GM06990 (cell line): ENCODE results near the gene SEMA3E.

Experiments
- DNase-seq: peaks from one replicate; pipeline ENCODE4 v3.0.0-alpha.2; 2011; ENCODE audit not compliant: insufficient read length; ENCODE audit errors: extremely low read depth
- H3K27me3 ChIP-seq: replicated peaks from 2 replicates; pipeline ENCODE4 v1.6.0; 2011; ENCODE audit warnings: low read length; ENCODE audit not compliant: control insufficient read depth, insufficient read depth
- H3K36me3 ChIP-seq: 2 replicates; pipeline ENCODE4 v1.5.1; 2011; ENCODE audit warnings: low read length; ENCODE audit not compliant: control insufficient read depth, insufficient read depth
- H3K4me3 ChIP-seq: replicated peaks from 2 replicates; pipeline ENCODE4 v1.5.1; 2011; ENCODE audit warnings: low read depth, mild to moderate bottlenecking, control low read depth, low read length
- CTCF ChIP-seq: IDR thresholded peaks from 2 replicates; pipeline ENCODE4 v1.5.1; 2011; ENCODE audit warnings: low read length, control low read depth, mild to moderate bottlenecking, inconsistent platforms; ENCODE audit not compliant: insufficient read depth, poor library complexity, severe bottlenecking

Gene SEMA3E

GRCh38 chr7:83646027-83646426 lies 2.9 kb downstream of the SEMA3E start:
- Histone ChIP-seq H3K27me3 (no peaks in the 10 kb centered on the region), H3K36me3 (no peaks in the 10 kb centered on the region), H3K4me3 (no peak overlapping the region)
- no peak for DNase-seq
- TF ChIP-seq CTCF = no peak

GRCh38 chr7:83643739-83644138 lies 5.2 kb downstream of the SEMA3E start:
- no peak for DNase-seq

GRCh38 chr7:83643012-83643411 lies 5.9 kb downstream of the SEMA3E start:
- Histone ChIP-seq H3K4me3 (no peak overlapping the region), H3K27me3 (no peaks in the 10 kb centered on the region), H3K36me3 (no peaks in the 10 kb centered on the region)
- no peak for TF ChIP-seq CTCF
- DNase-seq = no peak

More at GRCh38 chr7:83643739-83644138, 5.2 kb downstream of the SEMA3E start:
- no peak overlapping the region for H3K4me3 ChIP-seq
- no peaks in the 10 kb centered on the region for H3K27me3 ChIP-seq
- TF ChIP-seq CTCF = no peak
- H3K36me3 ChIP-seq = no peaks in the 10 kb centered on the region

GRCh38 chr7:83640731-83641537 lies 8.0 kb downstream of the SEMA3E start:
- Histone ChIP-seq H3K4me3 (no peak overlapping the region), H3K36me3 (no peaks in the 10 kb centered on the region), H3K27me3 (no peaks in the 10 kb centered on the region)
- TF ChIP-seq CTCF = no peak
- no peak for DNase-seq

GRCh38 chr7:83640240-83640639 lies 8.7 kb downstream of the SEMA3E start:
- Histone ChIP-seq H3K36me3 (no peaks in the 10 kb centered on the region), H3K27me3 (no peaks in the 10 kb centered on the region), H3K4me3 (no peak overlapping the region)
- no peak for TF ChIP-seq CTCF
- no peak for DNase-seq
